ENCODE measurements around the gene SMTN.

Gene SMTN

GRCh38 chr22:31122196-31122531 lies 41.0 kb downstream of the SMTN start:
- no peak for TF ChIP-seq CTCF (IDR thresholded peaks at IDR 0.05; ENCODE audit: control insufficient read depth, extremely low read depth, insufficient read depth)
- peak overlapping the region; percentile 83 for H3K4me3 ChIP-seq (ENCODE audit: low read depth, low read length)
- no peak for DNase-seq (ENCODE audit: low read depth)

GRCh38 chr22:31122532-31123291 lies 41.6 kb downstream of the SMTN start, which contains the start of gene INPP5J:
Gene INPP5J, plus strand, starts transcription at chr22:31122966. Its CDS starts 49 bp downstream, at chr22:31123015.
- DNase-seq (ENCODE audit: low read depth) = peak; percentile 41
- no peak for TF ChIP-seq CTCF (IDR thresholded peaks at IDR 0.05; ENCODE audit: control insufficient read depth, extremely low read depth, insufficient read depth)
- H3K4me3 ChIP-seq (ENCODE audit: low read depth, low read length) = peak within 1 kb of the TSS; percentile 83

- no peak for TF ChIP-seq CTCF (IDR thresholded peaks at IDR 0.05; ENCODE audit: control insufficient read depth, extremely low read depth, insufficient read depth)
These were observed 42.1 kb downstream of the SMTN start for GRCh38 chr22:31123292-31123602.

GRCh38 chr22:31124290-31124689 lies 43.2 kb downstream of the SMTN start:
- H3K4me3 ChIP-seq (ENCODE audit: low read depth, low read length) = no peak overlapping the region
- no peak for DNase-seq (ENCODE audit: low read depth)
- TF ChIP-seq CTCF (IDR thresholded peaks at IDR 0.05; ENCODE audit: control insufficient read depth, extremely low read depth, insufficient read depth) = no peak

More at GRCh38 chr22:31123292-31123602, 42.1 kb downstream of the SMTN start:
- peak overlapping the region; percentile 83 for H3K4me3 ChIP-seq (ENCODE audit: low read depth, low read length)
- no peak for DNase-seq (ENCODE audit: low read depth)

- no peak overlapping the region for H3K4me3 ChIP-seq (ENCODE audit: low read depth, low read length)
- DNase-seq (ENCODE audit: low read depth) = no peak
- TF ChIP-seq CTCF (IDR thresholded peaks at IDR 0.05; ENCODE audit: control insufficient read depth, extremely low read depth, insufficient read depth) = no peak
These were observed 43.8 kb downstream of the SMTN start for GRCh38 chr22:31124811-31125465.

GRCh38 chr22:31125521-31126117 lies 44.5 kb downstream of the SMTN start:
- DNase-seq (ENCODE audit: low read depth) = no peak
- TF ChIP-seq CTCF (IDR thresholded peaks at IDR 0.05; ENCODE audit: control insufficient read depth, extremely low read depth, insufficient read depth) = no peak
- no peak overlapping the region for H3K4me3 ChIP-seq (ENCODE audit: low read depth, low read length)
